COLO668 (cell line): ENCODE measurements around the gene RASSF1.
A peak's percentile ranks its signal among the peaks of the same experiment; 100 is the strongest.

Source experiments
- DNase-seq: peaks from one replicate; lab custom pipeline; 2025; ENCODE audit not compliant: unreplicated experiment; lab: John Stamatoyannopoulos, UW

Gene RASSF1

DNA sequence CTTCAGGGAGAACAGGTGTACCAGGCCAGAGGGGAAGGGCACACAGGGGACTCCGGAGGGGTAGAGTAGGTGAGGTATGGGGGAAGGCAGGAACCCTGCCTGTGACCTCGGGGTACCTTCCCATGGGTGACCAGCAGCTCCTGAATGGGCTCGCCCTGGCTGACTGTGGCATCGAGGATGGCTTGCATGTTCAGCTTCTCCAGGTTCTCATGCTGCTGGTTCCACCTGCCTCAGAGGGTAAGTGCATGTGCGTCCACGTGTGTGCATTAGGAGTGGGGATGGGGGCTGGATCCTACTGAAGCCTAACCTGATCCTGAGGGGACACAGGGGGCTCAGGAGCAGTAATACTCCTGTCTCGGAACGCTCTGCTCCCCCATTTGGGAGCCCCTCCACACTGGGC, 4.4 kb upstream of the RASSF1 start:
- DNase-seq: no peak

DNA sequence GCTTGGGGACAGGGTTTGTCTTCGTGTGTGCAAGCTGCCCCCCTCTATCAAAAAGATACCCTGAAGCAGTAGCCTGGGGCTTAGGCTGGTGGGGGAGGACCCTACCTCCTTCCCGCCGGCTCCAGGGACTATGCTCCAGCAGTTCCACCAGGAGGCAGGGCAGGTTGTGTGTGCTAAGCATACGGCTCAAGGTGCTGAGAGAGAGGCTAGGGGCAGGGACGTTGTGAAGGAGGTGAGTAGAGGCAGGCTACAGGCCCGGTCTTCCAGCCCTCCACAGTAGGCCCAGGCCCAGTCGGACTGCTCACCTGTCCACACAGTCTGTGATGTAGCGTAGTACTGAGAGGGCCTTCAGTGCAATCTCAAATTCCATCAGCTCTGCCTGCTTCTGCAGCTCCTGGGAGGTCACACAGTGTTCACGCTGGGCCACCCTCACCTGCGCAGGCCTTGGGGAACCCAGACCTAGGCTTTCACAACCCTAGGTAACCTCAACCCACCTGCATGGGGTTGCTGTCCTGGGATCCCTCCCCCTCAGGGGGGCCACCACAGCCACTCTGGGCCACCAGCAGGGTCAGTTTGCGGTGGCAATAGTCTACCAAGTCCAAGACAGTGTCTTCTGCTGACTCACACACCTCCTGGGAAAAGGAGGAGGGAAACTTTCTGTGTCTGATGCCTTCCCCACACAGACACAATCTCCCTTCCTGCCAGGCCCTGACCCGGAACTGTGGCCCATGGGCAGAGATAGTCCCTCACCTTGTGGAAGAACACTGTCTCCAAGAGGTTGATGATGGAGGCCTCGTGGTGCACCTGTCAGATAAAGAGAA, 2.4 kb upstream of the RASSF1 start:
- DNase-seq: no peak

DNA sequence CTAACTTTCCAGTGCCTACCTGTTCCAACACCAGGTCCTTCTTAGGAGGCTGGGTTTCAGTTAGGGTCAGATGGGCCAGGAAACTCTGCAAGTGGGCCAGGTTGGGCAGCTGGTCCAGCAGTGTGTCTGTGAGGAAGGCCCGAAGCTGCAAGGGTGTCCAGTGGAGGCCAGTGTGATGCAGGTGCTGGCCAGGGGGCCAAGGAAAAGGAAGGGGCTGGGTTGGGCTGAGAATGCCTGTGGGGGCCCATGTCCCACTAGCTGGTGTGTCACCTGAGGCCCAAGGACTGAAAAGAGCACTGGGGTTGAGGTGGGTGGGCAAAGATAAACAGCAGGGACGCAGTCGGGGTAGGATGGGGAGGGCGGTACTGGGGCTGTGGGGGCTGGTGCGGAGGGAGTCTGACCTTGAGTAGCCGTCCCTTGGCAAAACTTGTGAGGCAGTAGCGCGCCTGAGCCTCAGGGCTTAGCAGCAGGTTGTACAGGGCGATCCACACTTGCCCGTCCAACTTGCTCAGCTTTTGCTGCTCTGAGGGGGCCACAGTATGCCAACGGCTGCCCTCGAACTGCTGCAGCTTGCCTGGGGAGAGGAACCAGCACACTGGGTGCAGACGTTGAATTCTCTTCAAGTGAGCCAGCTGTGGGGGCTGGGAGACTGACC, 1.5 kb upstream of the RASSF1 start:
- DNase-seq: no peak

DNA sequence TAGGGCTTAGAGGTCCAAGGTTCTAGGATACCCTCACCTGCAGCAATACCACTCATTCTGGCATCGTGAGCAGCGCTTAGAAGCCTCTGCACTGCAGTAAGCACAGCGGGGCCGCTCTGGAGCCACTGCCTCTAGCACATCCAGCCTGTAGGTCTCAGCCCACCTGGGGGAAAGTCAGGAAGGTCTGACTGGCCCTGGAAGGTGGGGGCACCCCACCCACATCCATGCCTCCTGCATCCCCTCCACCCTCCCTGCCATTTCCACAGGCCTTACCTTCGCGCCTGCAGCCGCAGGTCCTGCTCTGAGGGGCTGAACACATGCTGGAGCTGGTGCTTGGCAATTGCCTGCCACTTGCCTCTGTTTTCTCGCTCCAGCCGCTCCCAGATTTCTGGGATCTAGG, 901 bp upstream of the RASSF1 start:
- no peak for DNase-seq

DNA sequence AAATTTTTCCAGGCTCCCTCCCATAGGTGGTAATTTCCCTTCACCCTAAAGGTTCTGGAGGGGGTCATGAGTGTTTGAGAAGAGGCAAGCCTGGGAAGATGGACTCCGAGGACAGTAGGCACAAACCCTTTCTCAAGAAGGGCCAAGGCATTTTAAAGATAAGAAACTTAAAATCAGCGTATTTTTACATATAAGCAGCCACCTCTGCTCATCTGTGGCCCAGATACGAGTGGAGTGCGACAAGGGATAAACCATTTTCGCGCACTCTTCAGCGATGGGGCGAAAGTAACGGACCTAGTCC, 539 bp downstream of the RASSF1 start:
- DNase-seq: no peak

DNA sequence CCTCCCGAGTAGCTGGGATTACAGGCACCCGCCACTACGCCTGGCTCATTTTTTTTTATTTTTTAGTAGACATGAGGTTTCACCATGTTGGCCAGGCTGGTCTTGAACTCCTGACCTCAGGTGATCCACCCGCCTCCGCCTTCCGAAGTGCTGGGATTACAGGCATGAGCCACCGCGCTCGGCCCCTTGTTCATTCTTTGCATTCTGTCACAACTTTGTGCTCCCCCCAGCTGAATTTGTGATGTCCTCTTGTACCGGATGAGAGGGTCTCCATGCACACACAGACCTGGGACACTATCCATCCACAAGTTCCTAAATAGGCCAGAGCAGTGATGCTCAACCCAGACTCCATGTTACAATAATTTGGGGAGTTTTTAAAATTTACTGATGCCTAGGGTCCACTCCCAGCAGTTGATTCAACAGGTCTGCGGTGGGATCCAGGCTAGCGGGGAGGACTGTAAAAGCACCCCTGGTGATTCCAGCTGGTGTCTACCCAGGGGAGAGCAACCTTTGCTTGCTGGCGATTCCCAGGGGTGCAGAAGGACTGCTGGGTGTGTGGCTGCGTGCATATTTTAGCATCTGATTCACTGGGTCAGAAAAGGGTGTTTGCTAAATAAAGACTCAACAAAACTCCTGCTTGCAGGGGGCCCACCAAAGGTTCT, 1.0 kb downstream of the RASSF1 start:
- no peak for DNase-seq

DNA sequence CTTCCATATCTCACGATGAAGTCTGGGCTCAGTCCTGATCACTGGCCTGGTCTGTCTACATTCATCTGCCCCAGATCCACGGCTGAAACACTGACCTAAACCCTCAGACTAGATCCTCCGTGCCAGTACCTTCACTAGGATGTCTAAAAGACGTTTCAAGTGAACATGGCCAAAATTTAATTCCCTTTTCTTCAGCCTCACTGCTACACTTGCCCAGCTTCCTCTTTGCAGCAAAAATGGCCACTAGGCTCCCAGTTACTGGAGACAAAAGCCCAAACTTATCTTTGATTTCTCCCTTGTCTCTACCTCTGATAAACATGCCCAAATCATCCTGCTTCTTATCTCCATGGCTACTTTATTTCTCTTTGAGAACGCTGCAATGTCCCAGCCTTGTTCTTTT, 1.7 kb downstream of the RASSF1 start:
- no peak for DNase-seq

DNA sequence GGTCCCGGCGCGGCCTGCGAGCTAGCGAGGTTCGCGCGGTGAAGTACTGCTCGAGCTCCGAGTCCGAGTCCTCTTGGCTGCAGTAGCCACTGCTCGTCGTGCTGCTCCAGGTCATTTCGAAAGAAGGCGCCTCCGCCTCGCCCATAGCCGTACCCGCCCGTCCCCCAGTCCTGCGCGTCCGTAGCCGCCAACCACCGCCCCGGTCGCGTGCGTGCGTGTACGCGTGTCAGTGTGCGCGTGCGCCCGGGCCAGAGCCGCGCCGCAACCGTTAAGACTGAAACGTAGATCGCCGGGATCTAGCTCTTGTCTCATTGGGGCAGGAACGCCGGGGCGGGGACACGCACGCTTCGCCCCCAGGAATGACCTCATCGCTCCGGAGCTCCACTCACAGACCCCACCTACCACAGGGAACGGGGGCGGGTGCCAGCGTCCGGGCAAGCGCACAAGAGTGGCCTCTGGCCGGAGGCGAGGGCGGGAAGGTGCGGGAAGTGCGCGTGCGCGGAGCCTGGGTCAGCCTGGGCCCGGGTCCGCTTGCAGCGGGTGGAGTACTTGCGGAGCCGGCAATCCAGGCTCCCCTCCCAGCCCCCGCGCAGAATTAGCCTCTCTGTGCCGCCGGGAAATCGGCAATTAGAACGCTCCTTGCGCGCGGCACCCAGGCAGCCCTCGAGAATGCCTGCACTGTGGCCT, 3.3 kb downstream of the RASSF1 start:
- peak; percentile 97 for DNase-seq

DNA sequence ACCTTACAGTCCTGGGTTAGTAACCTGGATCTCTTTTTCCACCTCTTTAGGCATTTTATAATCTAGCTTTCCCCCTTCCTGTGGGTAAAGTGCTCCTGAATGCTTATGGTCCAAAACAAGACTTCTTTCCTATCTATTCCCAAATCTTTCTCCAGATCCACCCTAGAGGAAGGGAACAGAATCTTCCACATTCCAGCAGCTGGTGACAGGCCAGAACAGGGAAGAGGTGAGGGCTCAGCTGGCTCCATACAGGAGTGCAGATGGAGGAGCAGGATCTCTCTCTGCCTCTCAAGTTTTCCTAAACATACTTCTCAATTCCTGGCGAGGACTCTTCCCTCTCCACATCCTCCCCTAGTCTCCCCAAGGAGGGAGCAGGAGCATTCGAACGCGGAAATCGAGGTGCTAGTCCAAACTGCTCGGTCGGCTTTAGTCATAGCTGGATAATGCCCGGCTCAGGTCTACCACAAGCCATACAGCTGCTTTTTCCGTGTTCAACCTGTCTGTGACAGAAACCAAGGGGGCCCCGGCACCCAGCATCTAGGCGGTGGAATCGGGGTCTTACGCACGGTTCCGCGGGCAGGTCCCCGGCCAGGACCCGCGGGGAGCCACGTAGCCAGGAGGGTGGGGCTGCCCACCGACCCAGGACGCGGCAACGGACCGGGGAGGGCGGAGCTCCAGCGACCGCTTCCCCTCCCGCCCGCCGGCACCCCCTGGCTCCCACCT, 4.0 kb downstream of the RASSF1 start:
- DNase-seq: no peak

DNA sequence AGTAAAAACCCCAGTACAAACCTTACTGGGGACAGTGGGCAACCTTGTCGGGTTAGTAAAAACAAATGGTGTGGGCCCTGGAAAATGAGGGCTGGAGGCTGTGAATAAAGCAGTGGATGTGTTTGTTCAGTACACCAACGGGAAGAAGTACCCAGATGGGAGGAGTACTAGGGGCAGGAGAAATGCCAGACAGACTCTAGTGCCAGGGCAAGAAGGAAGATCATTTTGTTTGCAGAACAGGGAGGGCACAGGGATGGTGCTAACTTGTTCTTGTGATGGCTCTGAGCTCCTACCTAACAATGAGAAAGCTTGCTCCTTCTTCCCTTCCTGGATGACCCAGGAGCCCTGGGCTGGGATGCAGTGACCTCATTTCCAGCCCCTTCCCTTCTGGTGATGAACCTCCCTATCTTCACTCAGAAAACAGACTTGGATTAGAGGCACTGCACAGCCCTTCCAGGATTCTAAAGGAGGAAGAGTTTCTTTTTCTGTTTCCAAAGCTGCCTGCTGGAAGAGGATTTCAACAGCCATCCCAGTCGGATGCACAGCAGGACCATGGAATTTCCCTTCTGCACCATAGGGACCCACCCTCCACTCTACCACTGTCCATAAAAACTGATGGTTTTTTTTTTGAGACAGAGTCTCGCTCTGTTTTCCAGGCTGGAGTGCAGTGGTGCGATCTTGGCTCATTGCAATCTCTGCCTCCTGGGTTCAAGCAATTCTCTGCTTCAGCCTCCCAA, 6.1 kb downstream of the RASSF1 start:
- DNase-seq: no peak

DNA sequence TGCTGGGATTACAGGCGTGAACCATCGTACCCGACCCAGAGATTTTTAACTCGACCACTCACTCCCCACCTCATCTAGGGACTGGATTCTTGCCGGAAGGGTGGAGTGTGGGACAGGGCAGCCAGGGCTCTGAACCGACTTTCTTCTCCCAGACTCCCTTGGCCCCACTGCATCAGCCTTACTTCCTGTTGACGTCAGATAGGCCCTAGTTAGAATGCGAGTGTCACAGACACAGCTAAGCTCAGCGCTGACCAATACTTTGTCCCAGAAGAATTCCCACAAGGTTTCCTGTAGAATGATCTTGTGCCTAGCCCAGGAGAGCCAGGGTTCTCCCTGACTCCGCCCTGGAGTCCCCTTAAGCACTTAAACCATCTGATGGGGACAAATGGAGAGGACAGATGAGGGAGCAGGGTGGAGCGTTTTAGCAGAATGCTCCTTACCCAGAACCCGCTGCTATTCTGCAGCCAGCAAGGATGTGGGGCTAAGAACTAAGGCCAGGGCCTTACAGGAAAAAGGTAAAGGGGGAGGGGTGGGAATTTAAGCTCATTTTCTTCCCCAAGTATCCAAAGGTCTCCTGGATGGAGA, 6.8 kb downstream of the RASSF1 start:
- no peak for DNase-seq

DNA sequence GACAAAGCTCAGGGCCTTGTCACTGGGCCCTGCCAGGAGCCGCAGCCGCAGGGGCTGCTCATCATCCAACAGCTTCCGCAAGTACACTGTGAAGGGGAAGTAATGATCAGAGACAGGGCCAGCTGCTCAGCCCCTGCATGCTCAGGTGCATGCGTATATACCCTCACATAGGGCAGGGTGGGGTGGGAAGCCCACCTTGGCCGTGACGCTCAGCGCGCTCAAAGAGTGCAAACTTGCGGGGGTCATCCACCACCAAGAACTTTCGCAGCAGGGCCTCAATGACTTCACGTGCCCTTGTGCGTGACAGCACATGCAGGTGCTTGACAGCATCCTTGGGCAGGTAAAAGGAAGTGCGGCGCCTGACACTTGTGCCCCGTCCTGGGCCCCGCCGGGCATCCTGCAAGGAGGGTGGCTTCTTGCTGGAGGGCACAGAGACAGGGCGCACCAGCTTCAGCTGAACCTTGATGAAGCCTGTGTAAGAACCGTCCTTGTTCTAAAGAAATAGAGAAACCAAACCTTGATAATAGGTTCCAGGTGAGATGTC, 9.2 kb downstream of the RASSF1 start:
- no peak for DNase-seq

DNA sequence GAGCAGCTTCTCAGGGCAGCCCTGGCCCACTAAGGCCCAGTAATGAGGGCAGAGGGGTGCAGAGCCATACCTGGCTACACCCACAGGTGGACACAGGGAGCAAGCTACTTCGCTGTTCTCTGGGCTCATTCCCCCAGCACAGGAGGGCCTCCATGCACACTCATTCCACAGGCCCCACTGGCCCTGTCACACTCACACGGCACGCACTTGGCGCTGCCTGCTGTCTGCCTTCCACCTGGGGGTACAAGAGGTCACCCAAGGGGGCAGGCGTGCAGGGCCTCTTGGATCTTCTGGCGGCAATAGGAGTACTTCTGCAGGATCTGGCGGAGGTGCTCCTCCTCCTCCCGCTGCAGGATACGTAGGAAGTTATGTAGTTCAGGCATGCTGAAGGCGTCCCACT, 10.3 kb downstream of the RASSF1 start:
- DNase-seq: no peak

DNA sequence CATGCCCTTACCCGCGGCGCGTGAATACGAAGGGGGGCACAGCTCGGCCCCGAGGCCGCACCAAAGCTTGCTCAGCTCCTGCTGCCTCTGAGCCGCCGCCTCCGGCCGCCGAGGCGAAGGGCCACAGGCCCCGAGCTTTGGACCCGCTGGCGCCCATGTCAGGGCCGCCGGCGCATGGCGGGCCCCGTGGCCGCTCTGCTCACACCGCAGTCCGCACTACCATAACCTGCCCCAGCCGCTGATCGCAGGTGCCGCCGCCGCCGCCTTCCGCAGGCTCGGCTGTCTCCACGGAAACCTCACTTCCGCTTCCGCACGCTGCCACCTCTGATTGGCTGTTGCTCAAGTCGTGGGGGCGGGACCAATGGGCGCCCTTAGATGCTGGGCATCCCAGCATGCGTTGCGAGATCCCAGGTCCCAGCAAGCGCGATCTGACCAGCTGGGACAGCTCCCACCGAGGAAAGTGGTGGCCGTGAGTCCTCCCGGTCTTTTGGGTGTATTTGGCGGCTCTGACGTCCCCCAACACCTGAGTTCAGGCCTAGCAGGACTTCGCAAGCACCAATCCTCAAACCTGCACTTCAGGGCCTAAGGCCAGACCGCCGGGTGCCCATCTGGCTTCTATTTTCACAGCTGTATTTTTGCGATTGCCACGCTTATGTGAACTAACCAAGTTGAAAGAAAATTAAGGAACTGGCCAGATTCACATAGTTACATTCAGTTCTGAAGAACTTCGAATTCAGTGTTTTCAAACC, 12.5 kb downstream of the RASSF1 start, which contains the start of gene TUSC2:
Gene TUSC2 (minus strand): TSS at position 281 of the 749 bp plus-strand sequence. CDS start 124 bp downstream, at position 157.
- peak; percentile 95 for DNase-seq

DNA sequence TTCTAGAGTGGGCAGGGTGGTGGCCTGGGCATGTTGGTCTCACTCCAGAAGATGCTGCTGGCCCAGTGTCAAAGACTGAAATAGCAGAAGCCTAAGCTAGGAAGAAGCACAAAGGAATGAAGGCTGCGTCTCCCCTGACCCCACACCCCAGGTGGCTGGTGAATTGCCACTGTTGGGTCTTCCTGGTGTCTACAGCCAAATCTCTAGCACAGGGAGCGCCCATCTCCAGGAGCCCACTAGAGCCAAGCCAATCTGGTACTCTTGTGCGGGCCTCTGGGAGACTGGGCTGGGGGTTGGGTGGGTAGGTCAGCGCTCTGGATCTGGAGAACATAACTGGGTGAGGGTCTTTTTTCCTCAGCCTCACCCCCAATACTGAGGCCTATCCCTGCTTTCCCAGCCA, 13.5 kb downstream of the RASSF1 start:
- no peak for DNase-seq

DNA sequence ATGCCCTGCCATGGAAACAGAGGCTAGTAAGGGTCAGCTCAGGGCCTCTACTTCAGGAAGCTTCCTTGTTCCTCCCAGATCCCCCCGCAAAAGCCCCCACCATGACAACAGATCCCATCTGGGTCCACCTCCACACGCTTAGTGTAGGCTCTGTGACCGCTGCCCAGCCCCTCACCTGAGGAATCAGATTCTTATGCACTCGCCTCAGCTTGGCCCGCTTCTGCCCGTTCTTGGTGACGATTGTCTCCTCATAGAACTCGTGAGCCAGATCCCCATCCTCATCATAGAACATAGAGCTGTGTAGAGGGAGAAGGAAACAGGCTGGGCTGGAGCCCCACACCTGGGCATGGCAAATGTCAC, 14.5 kb downstream of the RASSF1 start:
- no peak for DNase-seq

DNA sequence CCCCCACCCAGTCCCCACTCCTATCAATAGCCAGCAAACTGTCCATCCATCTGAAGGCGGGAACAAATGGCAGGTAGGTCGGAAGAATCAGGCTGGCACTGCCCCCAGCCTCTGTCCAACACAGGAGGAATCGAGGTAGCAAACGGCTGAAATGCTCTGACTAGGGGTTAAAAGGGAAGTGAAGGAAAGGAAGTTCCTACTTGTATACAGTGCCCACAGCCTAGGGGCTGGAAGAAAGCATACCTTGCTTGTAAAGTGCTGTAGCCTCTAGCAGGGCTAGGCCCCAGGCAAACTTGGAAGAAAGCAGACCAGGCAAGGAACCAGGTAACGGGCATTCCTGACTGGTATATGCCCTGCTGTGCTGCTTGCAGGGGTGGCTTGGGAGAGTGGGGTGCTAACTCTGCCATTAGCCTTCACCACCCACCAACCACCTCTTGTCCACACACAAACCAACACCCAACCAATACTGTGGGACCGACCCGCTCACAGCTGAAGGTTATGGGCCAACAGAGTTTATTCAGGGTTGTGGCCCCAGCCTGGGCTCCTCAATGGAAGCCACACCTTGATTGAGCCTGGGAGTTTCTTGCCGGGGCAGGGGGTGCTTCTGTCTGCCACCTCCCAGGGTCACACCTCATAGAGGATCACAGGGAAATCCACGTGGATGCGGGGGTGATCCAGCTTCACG, 15.0 kb downstream of the RASSF1 start:
- no peak for DNase-seq

DNA sequence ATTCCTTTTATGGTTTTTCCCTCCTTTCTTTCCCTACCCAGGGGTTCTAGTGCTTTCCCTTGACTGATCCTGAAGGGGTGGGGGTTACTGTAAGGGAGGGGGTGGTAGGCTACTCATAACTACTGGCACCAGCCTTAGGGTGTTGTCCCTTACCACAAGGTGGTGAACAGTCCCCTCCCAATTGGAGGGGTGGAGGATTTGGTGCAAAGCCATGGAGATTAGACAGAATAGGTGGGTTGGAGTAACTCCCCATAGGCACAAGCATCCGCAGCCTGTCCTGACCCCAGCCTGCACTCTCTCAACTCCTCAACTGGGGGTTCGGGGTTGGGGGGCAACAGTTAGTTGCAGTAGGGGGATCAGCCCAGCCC, 15.5 kb downstream of the RASSF1 start:
- no peak for DNase-seq
